ENCODE measurements around the gene PDSS2. TPM values are rescaled to one million over a fixed set of nuclear protein-coding genes. Genes with fewer than 3 reads are reported as not detected.

PDSS2 gene
- total and polyA plus RNA-seq, 2 of the 8 experiments (the other 6 are each of a cell fraction or from before 2014, with no cell fraction given) = 10.7 to 16.1 TPM

DNA sequence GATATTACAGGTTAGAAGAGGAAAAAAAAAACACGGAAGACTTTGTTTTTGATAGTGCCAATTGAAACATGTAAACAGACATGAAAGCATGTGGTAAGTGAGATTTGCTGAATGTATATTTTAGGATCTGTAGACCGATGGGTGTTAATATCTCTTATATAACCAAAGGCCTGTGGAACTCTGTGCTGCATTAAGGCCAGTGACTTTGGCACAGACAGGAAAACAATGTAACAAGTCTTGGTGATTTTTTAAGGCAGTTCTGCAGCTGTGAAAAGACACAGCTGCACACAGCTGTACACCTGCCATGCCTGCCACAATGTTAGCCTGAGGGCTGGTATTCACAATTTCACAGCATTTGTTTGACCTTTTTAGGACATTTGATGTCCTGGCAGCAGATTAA is 36.6 kb upstream of the PDSS2 start:
- Histone ChIP-seq H4K20me1 (replicated peaks in 1 of 2; ENCODE audit: control insufficient read depth in 1 of 2, insufficient read depth in 2 of 2, low read length in 2 of 2) (peaks cover 0 to 2% of the 10 kb centered on the region in 2 experiments), H3K18ac (ENCODE audit: extremely low read depth, low read length) (no peak overlapping the region), H3K23ac (ENCODE audit: insufficient read length) (no peak overlapping the region), H3K27me3 (replicated peaks in 1 of 4; ENCODE audit: control insufficient read depth in 3 of 4, extremely low read depth in 1 of 4, insufficient read depth in 3 of 4, low read length in 3 of 4) (peaks cover 0 to 17% (median 10%) of the 10 kb centered on the region in 4 experiments; a peak in 6 of 7 replicates), H2AFZ (ENCODE audit: low read length) (no peak overlapping the region), H3K14ac (ENCODE audit: insufficient read length) (no peak overlapping the region), H3K23me2 (ENCODE audit: low read depth, low read length) (peaks cover 5% of the 10 kb centered on the region; the same call in 1 of the 2 replicates), H2BK120ac (replicated peaks; ENCODE audit: low read depth, low read length) (no peak overlapping the region), H4K91ac (replicated peaks; ENCODE audit: insufficient read length, low read length) (no peak overlapping the region), H3K27ac (ENCODE audit: low read depth, low read length) (no peak overlapping the region), H3K79me1 (ENCODE audit: low read depth, low read length) (no peaks in the 10 kb centered on the region), H3K4ac (replicated peaks; ENCODE audit: insufficient read length, low read depth, low read length) (no peak overlapping the region), H2BK15ac (ENCODE audit: low read length) (no peak overlapping the region), H3K9ac (replicated peaks in 1 of 4; ENCODE audit: extremely low read depth in 1 of 4, low read depth in 3 of 4, low read length in 3 of 4) (no peak overlapping the region), H3K79me2 (ENCODE audit: control insufficient read depth in 1 of 2, insufficient read depth in 2 of 2, low read length in 2 of 2) (0 out of 4 replicates have a peak, but pooled peaks cover 0 to 5% of the 10 kb centered on the region in 2 experiments), H3K4me1 (replicated peaks in 1 of 4; ENCODE audit: control insufficient read depth in 3 of 4, insufficient read depth in 4 of 4, low read length in 3 of 4) (peaks cover 0 to 11% (median 9%) of the 10 kb centered on the region in 4 experiments; a peak in 6 of 7 replicates), H3K4me2 (ENCODE audit: insufficient read depth in 1 of 2, low read depth in 2 of 2, low read length in 2 of 2) (no peak overlapping the region), H2BK12ac (ENCODE audit: low read depth, low read length) (no peak overlapping the region), H4K8ac (ENCODE audit: extremely low read depth, insufficient read depth, low read length) (no peak overlapping the region), H3K56ac (replicated peaks; ENCODE audit: insufficient read length, low read depth, low read length) (no peak overlapping the region), H2BK20ac (ENCODE audit: low read length) (no peak overlapping the region), H3K4me3 (ENCODE audit: extremely low read depth in 1 of 4, insufficient read depth in 2 of 4, low read depth in 3 of 4, low read length in 4 of 4) (no peak overlapping the region), H2AK5ac (ENCODE audit: low read depth, low read length) (no peak overlapping the region), H3K36me3 (ENCODE audit: control insufficient read depth in 2 of 4, insufficient read depth in 4 of 4, low read length in 3 of 4) (no peaks in the 10 kb centered on the region), H4K5ac (ENCODE audit: insufficient read length, low read depth, low read length) (no peak overlapping the region), H2BK5ac (ENCODE audit: low read depth, low read length) (no peak overlapping the region), H3K9me3 (ENCODE audit: insufficient read depth in 2 of 2, low read depth in 1 of 2, low read length in 1 of 2) (no peaks in the 10 kb centered on the region)
- no peak for FAIRE-seq
- 84% methylated on average over 2 of the region's 2 CpGs; no CpG with 5 or more reads in 1 of the 2 experiments for WGBS, 2 experiments (ENCODE audit: extremely low coverage in 1 of 2, insufficient coverage in 1 of 2, insufficient read length in 1 of 2, insufficient replicate concordance in 2 of 2, low coverage in 1 of 2, low lambda C conversion rate in 2 of 2, missing lambda C conversion rate in 1 of 2)
- ChIA-PET CTCF (ENCODE audit: partially characterized antibody) (no interaction called here), POLR2A (ENCODE audit: partially characterized antibody) (no interaction called here)
- no peak for DNase-seq (ENCODE audit: low read depth in 1 of 2, low spot score in 2 of 2)
- TF ChIP-seq KDM4A (IDR thresholded peaks at IDR 0.05; ENCODE audit: low read depth, low read length, severe bottlenecking) (no peak), TCF12 (IDR thresholded peaks at IDR 0.05; ENCODE audit: low read depth, low read length) (no peak), EP300 (IDR thresholded peaks at IDR 0.05; ENCODE audit: borderline replicate concordance in 1 of 2, low read depth in 2 of 2, low read length in 2 of 2) (no peak), HDAC6 (IDR thresholded peaks at IDR 0.05; ENCODE audit: low read depth, low read length) (no peak), SIRT6 (IDR thresholded peaks at IDR 0.05; ENCODE audit: low read length) (no peak), SUZ12 (IDR thresholded peaks at IDR 0.05; ENCODE audit: low read length) (no peak), BACH1 (IDR thresholded peaks at IDR 0.05; ENCODE audit: low read length) (no peak), RNF2 (IDR thresholded peaks at IDR 0.05; ENCODE audit: borderline replicate concordance, low read depth, low read length, missing control alignments, poor library complexity, severe bottlenecking) (no peak), JUN (IDR thresholded peaks at IDR 0.05; ENCODE audit: low read depth, low read length) (no peak), NANOG (IDR thresholded peaks at IDR 0.05; ENCODE audit: insufficient read depth, low read depth, low read length, poor library complexity, severe bottlenecking) (no peak), GABPA (IDR thresholded peaks at IDR 0.05; ENCODE audit: borderline replicate concordance, insufficient read depth, low read length) (no peak)
- TF ChIP-seq, protein P1, sequence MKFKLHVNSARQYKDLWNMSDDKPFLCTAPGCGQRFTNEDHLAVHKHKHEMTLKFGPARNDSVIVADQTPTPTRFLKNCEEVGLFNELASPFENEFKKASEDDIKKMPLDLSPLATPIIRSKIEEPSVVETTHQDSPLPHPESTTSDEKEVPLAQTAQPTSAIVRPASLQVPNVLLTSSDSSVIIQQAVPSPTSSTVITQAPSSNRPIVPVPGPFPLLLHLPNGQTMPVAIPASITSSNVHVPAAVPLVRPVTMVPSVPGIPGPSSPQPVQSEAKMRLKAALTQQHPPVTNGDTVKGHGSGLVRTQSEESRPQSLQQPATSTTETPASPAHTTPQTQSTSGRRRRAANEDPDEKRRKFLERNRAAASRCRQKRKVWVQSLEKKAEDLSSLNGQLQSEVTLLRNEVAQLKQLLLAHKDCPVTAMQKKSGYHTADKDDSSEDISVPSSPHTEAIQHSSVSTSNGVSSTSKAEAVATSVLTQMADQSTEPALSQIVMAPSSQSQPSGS (IDR thresholded peaks at IDR 0.05; ENCODE audit: low read length) = no peak
